ENCODE data around the gene C15orf61.

C15orf61 gene

DNA sequence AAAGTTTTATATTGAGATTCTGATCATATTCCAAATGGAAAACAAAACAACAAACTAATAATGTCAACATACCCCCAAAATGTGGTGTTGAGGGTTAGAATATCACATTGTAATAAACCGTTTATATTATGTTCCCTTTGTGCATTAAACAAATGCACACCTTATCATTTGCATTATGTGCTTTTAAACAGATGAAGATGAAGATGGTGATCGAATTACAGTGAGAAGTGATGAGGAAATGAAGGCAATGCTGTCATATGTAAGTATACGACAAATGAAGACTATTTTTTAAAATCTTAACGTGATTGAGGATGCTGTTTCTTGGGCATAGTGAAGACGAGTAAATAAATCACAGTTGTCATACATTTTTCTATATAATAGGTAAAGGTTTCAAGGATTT is 42.2 kb downstream of the C15orf61 start:
- Histone ChIP-seq H2AFZ (ENCODE audit: low read depth, low read length) (no peak overlapping the region), H3K4me1 (ENCODE audit: low read length) (peaks cover 8% of the 10 kb centered on the region), H3K4me2 (ENCODE audit: low read length) (no peak overlapping the region), H3K4me3 (ENCODE audit: low read length) (no peak overlapping the region), H3K27ac (ENCODE audit: low read length) (no peak overlapping the region), H3K79me2 (ENCODE audit: low read length) (no peaks in the 10 kb centered on the region), H3K9ac (ENCODE audit: low read length) (no peak overlapping the region), H3K36me3 (replicated peaks; ENCODE audit: low read depth, low read length) (peaks cover 11% of the 10 kb centered on the region), H4K20me1 (ENCODE audit: insufficient read depth, low read length) (no peaks in the 10 kb centered on the region), H3K9me3 (ENCODE audit: insufficient read depth, low read length) (no peaks in the 10 kb centered on the region), H3K27me3 (ENCODE audit: low read depth, low read length) (no peaks in the 10 kb centered on the region)
- no peak for TF ChIP-seq EZH2phosphoT487 (IDR thresholded peaks at IDR 0.05; ENCODE audit: low read depth)
- TF ChIP-seq CTCF (IDR thresholded peaks at IDR 0.05; ENCODE audit: low read depth, low read length) = no peak

DNA sequence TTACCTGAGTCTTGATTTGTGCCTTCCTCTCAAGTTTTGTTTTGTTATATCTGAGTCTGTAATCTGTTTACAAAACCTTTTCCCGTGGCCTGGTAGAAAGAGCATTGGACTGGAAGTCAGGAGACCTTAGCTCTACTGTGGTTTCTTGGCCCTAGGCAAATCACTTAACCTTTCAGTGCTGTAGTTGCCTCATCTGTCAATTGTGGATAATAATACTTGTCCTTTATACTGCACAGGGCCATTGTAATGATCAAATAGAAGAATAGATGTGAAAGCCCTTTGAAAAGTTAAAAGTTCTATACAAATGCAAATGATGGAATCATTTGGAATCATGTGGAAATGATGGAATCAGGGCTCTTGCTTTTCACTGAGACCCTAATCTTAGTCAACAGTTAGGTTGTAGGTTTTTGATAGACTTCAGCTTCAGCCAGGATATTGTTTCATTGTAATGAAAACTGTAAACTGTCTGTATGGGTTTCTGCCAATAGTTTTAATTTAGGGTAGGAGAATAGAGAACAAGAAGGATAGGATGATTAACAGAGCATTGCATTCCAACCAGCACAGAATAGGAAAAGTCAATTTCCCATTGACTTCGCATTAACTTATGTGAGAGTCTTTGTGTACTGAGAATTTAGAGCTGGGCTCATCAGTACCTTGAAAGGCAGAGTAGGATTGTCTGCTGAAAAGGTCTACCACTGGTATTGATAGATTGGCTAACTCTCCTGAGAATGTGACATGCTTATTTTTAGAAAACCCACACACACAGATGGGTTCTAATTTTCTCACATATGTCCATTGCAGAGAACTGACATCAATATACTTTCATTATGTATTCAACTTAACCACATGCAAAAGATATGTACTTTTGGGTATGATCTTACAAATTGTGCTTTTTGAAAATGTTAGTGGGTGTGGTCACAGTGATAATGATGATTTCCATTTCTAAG is 43.4 kb downstream of the C15orf61 start:
- Histone ChIP-seq H3K9me3 (ENCODE audit: insufficient read depth, low read length) (no peaks in the 10 kb centered on the region), H3K4me1 (ENCODE audit: low read length) (peaks cover 8% of the 10 kb centered on the region), H2AFZ (ENCODE audit: low read depth, low read length) (no peak overlapping the region), H3K4me2 (ENCODE audit: low read length) (no peak overlapping the region), H3K9ac (ENCODE audit: low read length) (no peak overlapping the region), H3K27me3 (ENCODE audit: low read depth, low read length) (no peaks in the 10 kb centered on the region), H3K27ac (ENCODE audit: low read length) (no peak overlapping the region), H4K20me1 (ENCODE audit: insufficient read depth, low read length) (no peaks in the 10 kb centered on the region), H3K4me3 (ENCODE audit: low read length) (no peak overlapping the region), H3K79me2 (ENCODE audit: low read length) (no peaks in the 10 kb centered on the region), H3K36me3 (replicated peaks; ENCODE audit: low read depth, low read length) (peaks cover 1% of the 10 kb centered on the region)
- TF ChIP-seq EZH2phosphoT487 (IDR thresholded peaks at IDR 0.05; ENCODE audit: low read depth) (no peak), CTCF (IDR thresholded peaks at IDR 0.05; ENCODE audit: low read depth, low read length) (no peak)

- H3K9ac ChIP-seq (ENCODE audit: low read length) = no peak overlapping the region
- no peaks in the 10 kb centered on the region for H3K9me3 ChIP-seq (ENCODE audit: insufficient read depth, low read length)
- no peaks in the 10 kb centered on the region for H3K79me2 ChIP-seq (ENCODE audit: low read length)
- H3K27me3 ChIP-seq (ENCODE audit: low read depth, low read length) = no peaks in the 10 kb centered on the region
- no peak overlapping the region for H3K27ac ChIP-seq (ENCODE audit: low read length)
- TF ChIP-seq EZH2phosphoT487 (IDR thresholded peaks at IDR 0.05; ENCODE audit: low read depth) (no peak), CTCF (IDR thresholded peaks at IDR 0.05; ENCODE audit: low read depth, low read length) (no peak)
- no peaks in the 10 kb centered on the region for H4K20me1 ChIP-seq (ENCODE audit: insufficient read depth, low read length)
- no peak overlapping the region for H3K4me3 ChIP-seq (ENCODE audit: low read length)
- H3K4me1 ChIP-seq (ENCODE audit: low read length) = peaks cover 8% of the 10 kb centered on the region
- no peak overlapping the region for H2AFZ ChIP-seq (ENCODE audit: low read depth, low read length)
- no peak overlapping the region for H3K4me2 ChIP-seq (ENCODE audit: low read length)
- no peaks in the 10 kb centered on the region for H3K36me3 ChIP-seq (replicated peaks; ENCODE audit: low read depth, low read length)
These were observed 44.0 kb downstream of the C15orf61 start for GRCh38 chr15:67564968-67565345.

DNA sequence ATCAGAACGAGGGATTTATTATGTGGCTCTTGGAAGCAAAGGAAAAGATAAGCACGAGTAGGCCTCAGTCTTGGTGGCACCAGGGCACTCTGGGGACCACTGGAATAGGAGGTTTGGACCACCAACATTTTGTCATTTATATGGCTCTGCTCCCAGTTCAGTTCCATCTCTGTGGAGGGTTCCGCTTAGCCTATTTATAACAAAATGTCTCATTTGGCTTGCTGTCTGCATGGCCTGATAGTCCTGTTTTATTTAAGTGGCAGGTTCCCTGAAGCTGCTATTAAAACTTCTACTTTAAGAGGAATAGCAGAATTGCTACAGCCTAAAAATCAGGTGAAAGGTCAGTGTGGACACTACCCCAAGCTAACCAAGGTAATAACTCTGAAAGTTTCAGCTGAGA is 48.7 kb downstream of the C15orf61 start:
- TF ChIP-seq EZH2phosphoT487 (IDR thresholded peaks at IDR 0.05; ENCODE audit: low read depth) (no peak), CTCF (IDR thresholded peaks at IDR 0.05; ENCODE audit: low read depth, low read length) (no peak)
- no peak overlapping the region for H3K27ac ChIP-seq (ENCODE audit: low read length)
- no peaks in the 10 kb centered on the region for H3K27me3 ChIP-seq (ENCODE audit: low read depth, low read length)
- H3K4me2 ChIP-seq (ENCODE audit: low read length) = no peak overlapping the region
- no peak overlapping the region for H2AFZ ChIP-seq (ENCODE audit: low read depth, low read length)
- H3K9ac ChIP-seq (ENCODE audit: low read length) = no peak overlapping the region
- H3K9me3 ChIP-seq (ENCODE audit: insufficient read depth, low read length) = no peaks in the 10 kb centered on the region
- no peaks in the 10 kb centered on the region for H4K20me1 ChIP-seq (ENCODE audit: insufficient read depth, low read length)
- H3K4me3 ChIP-seq (ENCODE audit: low read length) = no peak overlapping the region
- H3K36me3 ChIP-seq (replicated peaks; ENCODE audit: low read depth, low read length) = no peaks in the 10 kb centered on the region
- peaks cover 5% of the 10 kb centered on the region for H3K4me1 ChIP-seq (ENCODE audit: low read length)
- H3K79me2 ChIP-seq (ENCODE audit: low read length) = no peaks in the 10 kb centered on the region

All from OCI-LY3 (cell line).